Measurements from ENCODE around the gene SCYGR7. TPM values are rescaled to one million over a fixed set of nuclear protein-coding genes. Genes with fewer than 3 reads are reported as not detected.
"Not testable (repeated sequence)": the region's sequence is repeated elsewhere in the genome, so short reads cannot be mapped to it uniquely, and the experiment has no call there.

Gene SCYGR7
- polyA plus RNA-seq, 1 donor from 2014 or later = not detected

- H3K27ac ChIP-seq (ENCODE audit: low read length) = no peak overlapping the region
- TF ChIP-seq TAF1 (IDR thresholded peaks at IDR 0.05; ENCODE audit: low read depth) = no peak
- TF ChIP-seq SMC3 (conservative IDR thresholded peaks at IDR 0.05; ENCODE audit: poor library complexity) = no peak
- no peak for TF ChIP-seq POLR2AphosphoS5 (IDR thresholded peaks at IDR 0.05)
- TF ChIP-seq MXI1 (conservative IDR thresholded peaks at IDR 0.05; ENCODE audit: poor library complexity, severe bottlenecking) = no peak
- no peak for TF ChIP-seq RAD21 (conservative IDR thresholded peaks at IDR 0.05)
- TF ChIP-seq REST (IDR thresholded peaks at IDR 0.05; ENCODE audit: borderline replicate concordance) = no peak
- no peak for TF ChIP-seq CTCF (IDR thresholded peaks at IDR 0.05; ENCODE audit: poor library complexity, severe bottlenecking)
- no peak for TF ChIP-seq EP300 (conservative IDR thresholded peaks at IDR 0.05; ENCODE audit: poor library complexity, severe bottlenecking)
- no peak for TF ChIP-seq EZH2 (IDR thresholded peaks at IDR 0.05; ENCODE audit: borderline replicate concordance, insufficient read depth, low read length, poor library complexity, severe bottlenecking)
- H3K9me2 ChIP-seq (ENCODE audit: insufficient read depth, low read length) = no peaks in the 10 kb centered on the region
- no peaks in the 10 kb centered on the region for H3F3A ChIP-seq (ENCODE audit: insufficient read depth, low read length, poor library complexity, severe bottlenecking)
- no peak overlapping the region for H3K4me3 ChIP-seq (ENCODE audit: low read length)
- no peaks in the 10 kb centered on the region for H3K9me3 ChIP-seq (ENCODE audit: low read length)
- no peaks in the 10 kb centered on the region for H4K20me1 ChIP-seq (ENCODE audit: insufficient read depth)
- H3K4me2 ChIP-seq (ENCODE audit: low read length) = no peak overlapping the region
- no peak overlapping the region for H2AFZ ChIP-seq (ENCODE audit: low read depth, low read length)
- no peaks in the 10 kb centered on the region for H3K79me2 ChIP-seq (replicated peaks; ENCODE audit: insufficient read depth, low read length)
- peaks cover 6% of the 10 kb centered on the region for H3K27me3 ChIP-seq (ENCODE audit: insufficient read depth, low read depth, low read length)
- H3K36me3 ChIP-seq (ENCODE audit: insufficient read depth, low read length) = no peaks in the 10 kb centered on the region
- H3K9ac ChIP-seq (ENCODE audit: low read length) = no peak overlapping the region
These were observed 8.5 kb upstream of the SCYGR7 start for GRCh38 chr2:227719641-227720040.

- TF ChIP-seq RAD21 (conservative IDR thresholded peaks at IDR 0.05) (no peak), CTCF (IDR thresholded peaks at IDR 0.05; ENCODE audit: poor library complexity, severe bottlenecking) (no peak), EZH2 (IDR thresholded peaks at IDR 0.05; ENCODE audit: borderline replicate concordance, insufficient read depth, low read length, poor library complexity, severe bottlenecking) (no peak), MXI1 (conservative IDR thresholded peaks at IDR 0.05; ENCODE audit: poor library complexity, severe bottlenecking) (no peak), POLR2AphosphoS5 (IDR thresholded peaks at IDR 0.05) (no peak), REST (IDR thresholded peaks at IDR 0.05; ENCODE audit: borderline replicate concordance) (no peak), EP300 (conservative IDR thresholded peaks at IDR 0.05; ENCODE audit: poor library complexity, severe bottlenecking) (no peak), TAF1 (IDR thresholded peaks at IDR 0.05; ENCODE audit: low read depth) (no peak), SMC3 (conservative IDR thresholded peaks at IDR 0.05; ENCODE audit: poor library complexity) (no peak)
- Histone ChIP-seq H3K4me2 (ENCODE audit: low read length) (no peak overlapping the region), H3K36me3 (ENCODE audit: insufficient read depth, low read length) (no peaks in the 10 kb centered on the region), H3K4me3 (ENCODE audit: low read length) (no peak overlapping the region), H3K27ac (ENCODE audit: low read length) (no peak overlapping the region), H3K9me3 (ENCODE audit: low read length) (no peaks in the 10 kb centered on the region), H3K9ac (ENCODE audit: low read length) (no peak overlapping the region), H4K20me1 (ENCODE audit: insufficient read depth) (no peaks in the 10 kb centered on the region), H3F3A (ENCODE audit: insufficient read depth, low read length, poor library complexity, severe bottlenecking) (no peaks in the 10 kb centered on the region), H3K9me2 (ENCODE audit: insufficient read depth, low read length) (no peaks in the 10 kb centered on the region), H2AFZ (ENCODE audit: low read depth, low read length) (no peak overlapping the region), H3K27me3 (ENCODE audit: insufficient read depth, low read depth, low read length) (peaks cover 6% of the 10 kb centered on the region), H3K79me2 (replicated peaks; ENCODE audit: insufficient read depth, low read length) (no peaks in the 10 kb centered on the region)
These were observed 7.5 kb upstream of the SCYGR7 start for GRCh38 chr2:227720680-227721079.

- H3K4me2 ChIP-seq (ENCODE audit: low read length) = not testable (repeated sequence)
These were observed 5.3 kb upstream of the SCYGR7 start for GRCh38 chr2:227722821-227723220.

More at GRCh38 chr2:227722821-227723220, 5.3 kb upstream of the SCYGR7 start:
- H3K4me3 ChIP-seq (ENCODE audit: low read length); H3K9ac ChIP-seq (ENCODE audit: low read length); H3K27me3 ChIP-seq (ENCODE audit: insufficient read depth, low read depth, low read length); H3K9me2 ChIP-seq (ENCODE audit: insufficient read depth, low read length); H3K36me3 ChIP-seq (ENCODE audit: insufficient read depth, low read length); H3K27ac ChIP-seq (ENCODE audit: low read length); H4K20me1 ChIP-seq (ENCODE audit: insufficient read depth); H3K9me3 ChIP-seq (ENCODE audit: low read length); H3F3A ChIP-seq (ENCODE audit: insufficient read depth, low read length, poor library complexity, severe bottlenecking); H3K79me2 ChIP-seq (replicated peaks; ENCODE audit: insufficient read depth, low read length); H2AFZ ChIP-seq (ENCODE audit: low read depth, low read length): not testable (repeated sequence)

Measured in neural cell (in vitro differentiated cells).